ENCODE results near the gene ANKRD42.
"Not testable (repeated sequence)": the region's sequence is repeated elsewhere in the genome, so short reads cannot be mapped to it uniquely, and the experiment has no call there.

The ANKRD42 gene

GRCh38 chr11:83191986-83192385 is 1.5 kb upstream of the ANKRD42 start:
- Mint-ChIP-seq H3K4me1 (ENCODE audit: low read depth in 2 of 2) (peaks cover 29 to 51% of the 10 kb centered on the region in 2 donors), H3K36me3 (ENCODE audit: insufficient read depth) (peaks cover 66% of the 10 kb centered on the region), H3K9me3 (no peaks in the 10 kb centered on the region), H3K27ac (peak overlapping the region; percentile 99), H3K27me3 (no peaks in the 10 kb centered on the region), H3K4me3 (peak overlapping the region; percentile 96 to 99)
- DNase-seq: no peak
- no peak for ATAC-seq (replicated peaks)

GRCh38 chr11:83192606-83193245 is 786 bp upstream of the ANKRD42 start:
- peak overlapping the region; percentile 99 for H3K27ac Mint-ChIP-seq
- DNase-seq (no peak), ATAC-seq (replicated peaks) (no peak)
- H3K27me3 Mint-ChIP-seq: no peaks in the 10 kb centered on the region
- peaks cover 59% of the 10 kb centered on the region for H3K36me3 Mint-ChIP-seq (ENCODE audit: insufficient read depth)
- peak overlapping the region; percentile 96 to 99 for H3K4me3 Mint-ChIP-seq
- H3K9me3 Mint-ChIP-seq: no peaks in the 10 kb centered on the region
- H3K4me1 Mint-ChIP-seq (ENCODE audit: low read depth in 2 of 2): peaks cover 30 to 49% of the 10 kb centered on the region in 2 donors

- peak; percentile 65 to 69 (median 69) for DNase-seq
- Mint-ChIP-seq H3K27ac (peak overlapping the region; percentile 99), H3K9me3 (no peaks in the 10 kb centered on the region), H3K4me1 (ENCODE audit: low read depth in 2 of 2) (peaks cover 30 to 49% of the 10 kb centered on the region in 2 donors), H3K27me3 (no peaks in the 10 kb centered on the region), H3K36me3 (ENCODE audit: insufficient read depth) (peaks cover 45% of the 10 kb centered on the region), H3K4me3 (peak overlapping the region; percentile 96 to 99)
- ATAC-seq (replicated peaks): peak; percentile 71
These were observed 1.0 kb downstream of the ANKRD42 start for GRCh38 chr11:83194281-83195142.

- peaks cover 40% of the 10 kb centered on the region for H3K36me3 Mint-ChIP-seq (ENCODE audit: insufficient read depth)
- ATAC-seq (replicated peaks) (no peak), DNase-seq (no peak)
- H3K4me1 Mint-ChIP-seq (ENCODE audit: low read depth in 2 of 2): peaks cover 32 to 49% of the 10 kb centered on the region in 2 donors
- no peaks in the 10 kb centered on the region for H3K9me3 Mint-ChIP-seq
- H3K27ac Mint-ChIP-seq: peak overlapping the region; percentile 99
- no peaks in the 10 kb centered on the region for H3K27me3 Mint-ChIP-seq
- H3K4me3 Mint-ChIP-seq: peak overlapping the region; percentile 96 to 99
These were observed 1.6 kb downstream of the ANKRD42 start for GRCh38 chr11:83195143-83195466.

GRCh38 chr11:83195649-83196048 is 2.1 kb downstream of the ANKRD42 start:
- Mint-ChIP-seq H3K4me1 (ENCODE audit: low read depth in 2 of 2) (peaks cover 32 to 49% of the 10 kb centered on the region in 2 donors), H3K9me3 (no peaks in the 10 kb centered on the region), H3K36me3 (ENCODE audit: insufficient read depth) (peaks cover 34% of the 10 kb centered on the region), H3K4me3 (peak overlapping the region; percentile 49 to 99), H3K27me3 (no peaks in the 10 kb centered on the region), H3K27ac (peak overlapping the region; percentile 65 to 99)
- DNase-seq: no peak
- no peak for ATAC-seq (replicated peaks)

GRCh38 chr11:83200035-83200434 is 6.5 kb downstream of the ANKRD42 start:
- ATAC-seq (replicated peaks): no peak
- H3K27ac Mint-ChIP-seq: no peak overlapping the region
- H3K4me3 Mint-ChIP-seq: no peak overlapping the region
- peaks cover 8% of the 10 kb centered on the region for H3K36me3 Mint-ChIP-seq (ENCODE audit: insufficient read depth)
- peaks cover 12 to 18% of the 10 kb centered on the region in 2 donors for H3K4me1 Mint-ChIP-seq (ENCODE audit: low read depth in 2 of 2)
- H3K9me3 Mint-ChIP-seq: no peaks in the 10 kb centered on the region
- no peak for DNase-seq
- no peaks in the 10 kb centered on the region for H3K27me3 Mint-ChIP-seq

- DNase-seq (no peak), ATAC-seq (replicated peaks) (no peak)
- no peaks in the 10 kb centered on the region for H3K9me3 Mint-ChIP-seq
- H3K27me3 Mint-ChIP-seq: no peaks in the 10 kb centered on the region
- no peak overlapping the region for H3K27ac Mint-ChIP-seq
- peaks cover 9% of the 10 kb centered on the region for H3K36me3 Mint-ChIP-seq (ENCODE audit: insufficient read depth)
- H3K4me1 Mint-ChIP-seq (ENCODE audit: low read depth in 2 of 2): no peaks in the 10 kb centered on the region
- H3K4me3 Mint-ChIP-seq: no peak overlapping the region
These were observed 12.2 kb downstream of the ANKRD42 start for GRCh38 chr11:83205608-83206185.

- H3K27ac Mint-ChIP-seq: no peak overlapping the region
- H3K9me3 Mint-ChIP-seq: no peaks in the 10 kb centered on the region
- DNase-seq (no peak), ATAC-seq (replicated peaks) (no peak)
- no peaks in the 10 kb centered on the region for H3K27me3 Mint-ChIP-seq
- no peaks in the 10 kb centered on the region for H3K4me1 Mint-ChIP-seq (ENCODE audit: low read depth in 2 of 2)
- H3K4me3 Mint-ChIP-seq: no peak overlapping the region
- H3K36me3 Mint-ChIP-seq (ENCODE audit: insufficient read depth): peaks cover 9% of the 10 kb centered on the region
These were observed 12.7 kb downstream of the ANKRD42 start for GRCh38 chr11:83206221-83206620.

- not testable (repeated sequence) for H3K4me1 Mint-ChIP-seq (ENCODE audit: low read depth in 2 of 2); DNase-seq; ATAC-seq (replicated peaks); H3K9me3 Mint-ChIP-seq; H3K4me3 Mint-ChIP-seq; H3K27ac Mint-ChIP-seq; H3K27me3 Mint-ChIP-seq
- peaks cover 15% of the 10 kb centered on the region for H3K36me3 Mint-ChIP-seq (ENCODE audit: insufficient read depth)
These were observed 13.4 kb downstream of the ANKRD42 start for GRCh38 chr11:83206771-83207382.

GRCh38 chr11:83219095-83219494 is 25.6 kb downstream of the ANKRD42 start:
- no peaks in the 10 kb centered on the region for H3K9me3 Mint-ChIP-seq
- peaks cover 3% of the 10 kb centered on the region for H3K36me3 Mint-ChIP-seq (ENCODE audit: insufficient read depth)
- H3K27me3 Mint-ChIP-seq: no peaks in the 10 kb centered on the region
- DNase-seq (no peak), ATAC-seq (replicated peaks) (no peak)
- H3K4me3 Mint-ChIP-seq: no peak overlapping the region
- no peaks in the 10 kb centered on the region for H3K4me1 Mint-ChIP-seq (ENCODE audit: low read depth in 2 of 2)
- H3K27ac Mint-ChIP-seq: no peak overlapping the region

- Mint-ChIP-seq H3K36me3 (ENCODE audit: insufficient read depth) (no peaks in the 10 kb centered on the region), H3K4me3 (no peak overlapping the region), H3K27me3 (no peaks in the 10 kb centered on the region), H3K9me3 (no peaks in the 10 kb centered on the region), H3K27ac (no peak overlapping the region), H3K4me1 (ENCODE audit: low read depth in 2 of 2) (no peaks in the 10 kb centered on the region)
- DNase-seq: no peak
- no peak for ATAC-seq (replicated peaks)
These were observed 26.7 kb downstream of the ANKRD42 start for GRCh38 chr11:83220260-83220659.

- no peaks in the 10 kb centered on the region for H3K27me3 Mint-ChIP-seq
These were observed 28.2 kb downstream of the ANKRD42 start for GRCh38 chr11:83221694-83222093.

GRCh38 chr11:83222499-83222898 is 29.0 kb downstream of the ANKRD42 start:
- H3K27ac Mint-ChIP-seq: no peak overlapping the region
- no peak overlapping the region for H3K4me3 Mint-ChIP-seq
- H3K4me1 Mint-ChIP-seq (ENCODE audit: low read depth in 2 of 2): no peaks in the 10 kb centered on the region
- no peak for ATAC-seq (replicated peaks)
- no peak for DNase-seq
- no peaks in the 10 kb centered on the region for H3K9me3 Mint-ChIP-seq
- H3K36me3 Mint-ChIP-seq (ENCODE audit: insufficient read depth): no peaks in the 10 kb centered on the region
- no peaks in the 10 kb centered on the region for H3K27me3 Mint-ChIP-seq

More at GRCh38 chr11:83221694-83222093, 28.2 kb downstream of the ANKRD42 start:
- ATAC-seq (replicated peaks) (no peak), DNase-seq (no peak)
- H3K27ac Mint-ChIP-seq: no peak overlapping the region
- no peak overlapping the region for H3K4me3 Mint-ChIP-seq
- H3K36me3 Mint-ChIP-seq (ENCODE audit: insufficient read depth): no peaks in the 10 kb centered on the region
- no peaks in the 10 kb centered on the region for H3K4me1 Mint-ChIP-seq (ENCODE audit: low read depth in 2 of 2)
- no peaks in the 10 kb centered on the region for H3K9me3 Mint-ChIP-seq

Data from effector memory CD8-positive, alpha-beta T cell (primary cell).